H1 (cell line): ENCODE results near the gene RAB3B.

ENCODE experiments used
- ATF2 ChIP-seq: IDR thresholded peaks from 2 replicates; pipeline ENCODE4 v1.6.1; 2012; ENCODE audit warnings: low read length, inconsistent platforms
- ATF3 ChIP-seq: IDR thresholded peaks from 2 replicates; pipeline ENCODE4 v1.6.1; 2011; ENCODE audit warnings: low read depth, mild to moderate bottlenecking, low read length; ENCODE audit not compliant: insufficient read depth
- CTBP2 ChIP-seq: IDR thresholded peaks from 2 replicates; pipeline ENCODE4 v1.7.0; 2011; ENCODE audit warnings: borderline replicate concordance, mild to moderate bottlenecking, moderate library complexity, mixed read lengths, low read length; ENCODE audit not compliant: insufficient read depth, insufficient read length
- CTCF ChIP-seq, 3 experiments: IDR thresholded peaks; 1 replicate in 2 of 3; 2 replicates in 1 of 3; pipeline versions ENCODE4 v1.5.1 to v1.6.1; 2011; ENCODE audit warnings: low read length in 3 of 3, mild to moderate bottlenecking in 3 of 3, inconsistent platforms in 2 of 3, low read depth in 1 of 3, moderate library complexity in 1 of 3; ENCODE audit not compliant: insufficient read depth in 1 of 3; ENCODE audit errors: control extremely low read depth in 1 of 3
- E2F6 ChIP-seq: IDR thresholded peaks from 2 replicates; pipeline ENCODE4 v1.6.1; 2012; ENCODE audit warnings: inconsistent platforms
- EGR1 ChIP-seq: IDR thresholded peaks from 2 replicates; pipeline ENCODE4 v1.6.1; 2011; ENCODE audit warnings: low read depth, low read length, borderline replicate concordance
- EP300 ChIP-seq, 2 experiments: IDR thresholded peaks; 1 replicate in 1 of 2; 2 replicates in 1 of 2; pipeline ENCODE4 v1.6.1; 2011 to 2012; ENCODE audit warnings: low read depth in 2 of 2, low read length in 2 of 2, mild to moderate bottlenecking in 2 of 2, borderline replicate concordance in 1 of 2, inconsistent platforms in 1 of 2, moderate library complexity in 1 of 2
- POLR2A ChIP-seq, 2 experiments: IDR thresholded peaks; 1 replicate in 1 of 2; 2 replicates in 1 of 2; pipeline ENCODE4 v1.6.1; 2011; ENCODE audit warnings: low read depth in 2 of 2, low read length in 2 of 2, mild to moderate bottlenecking in 2 of 2; ENCODE audit errors: control extremely low read depth in 1 of 2
- RBBP5 ChIP-seq: IDR thresholded peaks from 2 replicates; pipeline ENCODE4 v1.7.1; 2012; ENCODE audit warnings: low read depth, mild to moderate bottlenecking, inconsistent platforms, low read length, moderate library complexity, borderline replicate concordance

- TF ChIP-seq CTCF (IDR thresholded peaks at IDR 0.05; ENCODE audit: control extremely low read depth in 1 of 3, insufficient read depth in 1 of 3, low read depth in 1 of 3, low read length in 3 of 3), result no peak
- no peak for TF ChIP-seq CTBP2
- no peak for TF ChIP-seq E2F6
- TF ChIP-seq POLR2A (IDR thresholded peaks at IDR 0.05; ENCODE audit: control extremely low read depth in 1 of 2, low read depth in 2 of 2, low read length in 2 of 2), result no peak
- TF ChIP-seq EP300 (IDR thresholded peaks at IDR 0.05; ENCODE audit: borderline replicate concordance in 1 of 2, low read depth in 2 of 2, low read length in 2 of 2), result no peak
- TF ChIP-seq RBBP5, result no peak
- no peak for TF ChIP-seq ATF3
- TF ChIP-seq EGR1, result no peak
- no peak for TF ChIP-seq ATF2
These were observed 26.8 kb downstream of the RAB3B start for GRCh38 chr1:51963592-51964308.
